Right lobe of liver (tissue), 4 donors: ENCODE results near the gene CHI3L2.

ENCODE experiments used
- CTCF ChIP-seq, 4 donors: fragments of 200-600 bp in 3 of 4; fragments of 450-650 bp in 1 of 4; IDR thresholded peaks; one replicate each; pipeline versions ENCODE4 v1.5.1 to v1.8.0; 2016 to 2022; ENCODE audit warnings: antibody characterized with exemption in 4 of 4, mild to moderate bottlenecking in 2 of 4
- POLR2A ChIP-seq: fragments of 450-650 bp; IDR thresholded peaks from one replicate; pipeline ENCODE4 v1.6.1; 2017; ENCODE audit warnings: antibody characterized with exemption, mild to moderate bottlenecking
- donor health status: DM: no; HTN: no; CAD: no.
- donor health status: DM: no; HTN: no; CAD: no.
- donor health status: DM: no; HTN: yes; CAD: no.

- TF ChIP-seq POLR2A (no peak), CTCF (IDR thresholded peaks at IDR 0.05) (no peak)
Measured at GRCh38 chr1:111290630-111291029, 63.1 kb downstream of the CHI3L2 start, which contains the start of gene CHIA.
